HG03095 (cell line): ENCODE data around the gene APPL2.

Experiments used
- ATAC-seq: cut with Tn5 transposase; IDR thresholded peaks from one replicate; pipeline ENCODE4 v1.9.1; 2021; ENCODE audit warnings: moderate library complexity; ENCODE audit not compliant: unreplicated experiment

APPL2 gene

GRCh38 chr12:105223884-105224283 lies 12.1 kb downstream of the APPL2 start:
- ATAC-seq, result no peak

GRCh38 chr12:105223352-105223845 lies 12.6 kb downstream of the APPL2 start:
- ATAC-seq, result no peak

GRCh38 chr12:105222726-105223351 lies 13.1 kb downstream of the APPL2 start:
- no peak for ATAC-seq

GRCh38 chr12:105222284-105222655 lies 13.7 kb downstream of the APPL2 start:
- ATAC-seq, result no peak

- no peak for ATAC-seq
Measured at GRCh38 chr12:105221583-105222283, 14.2 kb downstream of the APPL2 start.

- no peak for ATAC-seq
Measured at GRCh38 chr12:105220929-105221290, 15.1 kb downstream of the APPL2 start.

GRCh38 chr12:105220150-105220928 lies 15.6 kb downstream of the APPL2 start:
- ATAC-seq, result no peak

- ATAC-seq, result no peak
Measured at GRCh38 chr12:105219261-105220028, 16.5 kb downstream of the APPL2 start.

GRCh38 chr12:105218434-105218833 lies 17.5 kb downstream of the APPL2 start:
- no peak for ATAC-seq

GRCh38 chr12:105214670-105215375 lies 21.2 kb downstream of the APPL2 start:
- no peak for ATAC-seq

GRCh38 chr12:105214148-105214547 lies 21.8 kb downstream of the APPL2 start:
- ATAC-seq, result no peak

- no peak for ATAC-seq
Measured at GRCh38 chr12:105212438-105212837, 23.5 kb downstream of the APPL2 start.

GRCh38 chr12:105209091-105209490 lies 26.9 kb downstream of the APPL2 start:
- no peak for ATAC-seq

GRCh38 chr12:105206686-105207374 lies 29.1 kb downstream of the APPL2 start:
- ATAC-seq, result no peak

- no peak for ATAC-seq
Measured at GRCh38 chr12:105205322-105206048, 30.5 kb downstream of the APPL2 start.

- ATAC-seq, result no peak
Measured at GRCh38 chr12:105204916-105205315, 31.1 kb downstream of the APPL2 start.

- ATAC-seq, result no peak
Measured at GRCh38 chr12:105204127-105204526, 31.8 kb downstream of the APPL2 start.

GRCh38 chr12:105202202-105202601 lies 33.8 kb downstream of the APPL2 start:
- ATAC-seq, result no peak

GRCh38 chr12:105201299-105201698 lies 34.7 kb downstream of the APPL2 start:
- ATAC-seq, result no peak
